Measurements from ENCODE around the gene DAB2. TPM values are rescaled to one million over a fixed set of nuclear protein-coding genes. Genes with fewer than 3 reads are reported as not detected.

DAB2 gene
- total and polyA plus RNA-seq, 4 donors: 10.0 to 25.6 (median 16.1) TPM

- no peak for DNase-seq (ENCODE audit: low spot score)
- H3K27me3 ChIP-seq (ENCODE audit: control insufficient read depth in 4 of 4, insufficient read depth in 4 of 4, low read length in 3 of 4): no peaks in the 10 kb centered on the region
- H3K4me1 ChIP-seq (ENCODE audit: control insufficient read depth in 4 of 4, insufficient read depth in 4 of 4, low read length in 3 of 4): peaks cover 0 to 54% (median 28%) of the 10 kb centered on the region in 4 donors
- H3K36me3 ChIP-seq (ENCODE audit: control insufficient read depth in 4 of 4, insufficient read depth in 3 of 4, low read depth in 1 of 4, low read length in 3 of 4): no peaks in the 10 kb centered on the region
- H3K4me3 ChIP-seq (ENCODE audit: low read depth in 1 of 3, low read length in 3 of 3): peak overlapping the region in 1 of 3 donors; percentile 9
- 32% methylated on average over 3 of the region's 3 CpGs for WGBS
- peak overlapping the region in 1 of 2 donors; percentile 32 for H3K9ac ChIP-seq (ENCODE audit: low read depth in 1 of 2, low read length in 2 of 2)
- peak overlapping the region; percentile 82 to 93 for H3K27ac ChIP-seq (ENCODE audit: low read depth in 1 of 2, low read length in 2 of 2)
- TF ChIP-seq RXRA (IDR thresholded peaks at IDR 0.05): peak in 1 of 2 donors; percentile 47
- peak in 1 of 2 donors; percentile 17 for TF ChIP-seq HNF4A (conservative IDR thresholded peaks at IDR 0.05)
- TF ChIP-seq, protein P1, sequence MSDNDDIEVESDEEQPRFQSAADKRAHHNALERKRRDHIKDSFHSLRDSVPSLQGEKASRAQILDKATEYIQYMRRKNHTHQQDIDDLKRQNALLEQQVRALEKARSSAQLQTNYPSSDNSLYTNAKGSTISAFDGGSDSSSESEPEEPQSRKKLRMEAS (IDR thresholded peaks at IDR 0.05): peak; percentile 12
- no peak for TF ChIP-seq NR2F2 (IDR thresholded peaks at IDR 0.05)
- TF ChIP-seq FOXA2 (IDR thresholded peaks at IDR 0.05): no peak
- H3K9me3 ChIP-seq (ENCODE audit: control insufficient read depth in 4 of 4, low read length in 3 of 4): no peaks in the 10 kb centered on the region
Observed at GRCh38 chr5:39371367-39371635, 53.5 kb downstream of the DAB2 start.

DNA sequence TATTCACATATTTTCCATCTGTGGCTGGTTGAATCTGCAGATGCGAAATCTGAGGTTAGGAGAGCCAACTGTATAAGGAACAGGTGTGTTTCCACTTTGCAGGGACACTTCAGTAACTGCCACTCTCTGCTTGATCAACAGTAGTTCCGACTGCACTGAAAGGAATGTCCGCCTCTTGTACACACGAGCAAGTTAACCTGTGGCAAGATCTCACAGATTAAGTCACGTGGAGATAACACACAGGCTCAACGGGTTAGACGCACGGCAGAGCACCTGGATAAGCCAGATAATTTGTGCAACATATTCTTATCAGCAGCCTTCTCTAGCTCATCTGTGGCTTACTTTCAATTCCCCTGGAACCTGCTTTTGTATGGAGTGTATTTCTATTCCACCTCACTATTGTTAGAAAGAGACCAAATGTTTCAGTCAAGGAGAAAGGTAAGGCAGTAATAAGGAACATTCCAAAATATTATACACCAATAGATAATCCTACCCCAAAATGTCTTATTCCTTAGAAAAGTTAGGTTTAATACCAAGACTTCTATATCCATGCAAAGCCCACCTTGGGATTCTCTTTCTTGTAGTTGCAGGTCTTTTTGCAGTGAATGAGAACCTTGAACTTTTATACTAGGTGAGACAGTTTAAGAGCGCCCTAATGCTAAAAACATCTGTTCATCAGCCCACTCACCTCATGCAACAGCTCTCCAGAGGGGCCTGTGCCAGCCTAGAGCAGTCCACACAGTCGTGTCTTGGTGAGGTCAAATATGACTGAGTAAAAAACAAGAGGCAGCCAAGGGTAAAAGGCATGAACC is 54.0 kb downstream of the DAB2 start:
- DNase-seq (ENCODE audit: low spot score): no peak
- no peak for TF ChIP-seq NR2F2 (IDR thresholded peaks at IDR 0.05)
- TF ChIP-seq RXRA (IDR thresholded peaks at IDR 0.05): peak; percentile 82 to 89
- peak; percentile 70 for TF ChIP-seq ZBTB33 (IDR thresholded peaks at IDR 0.05)
- TF ChIP-seq SP1 (IDR thresholded peaks at IDR 0.05): peak; percentile 86
- peak in 1 of 2 donors; percentile 48 for TF ChIP-seq JUND (IDR thresholded peaks at IDR 0.05)
- TF ChIP-seq, protein P1 (IDR thresholded peaks at IDR 0.05): peak; percentile 81
- TF ChIP-seq EGR1 (IDR thresholded peaks at IDR 0.05; ENCODE audit: low read depth in 2 of 2): peak in 1 of 2 donors; percentile 78
- TF ChIP-seq, protein P2, sequence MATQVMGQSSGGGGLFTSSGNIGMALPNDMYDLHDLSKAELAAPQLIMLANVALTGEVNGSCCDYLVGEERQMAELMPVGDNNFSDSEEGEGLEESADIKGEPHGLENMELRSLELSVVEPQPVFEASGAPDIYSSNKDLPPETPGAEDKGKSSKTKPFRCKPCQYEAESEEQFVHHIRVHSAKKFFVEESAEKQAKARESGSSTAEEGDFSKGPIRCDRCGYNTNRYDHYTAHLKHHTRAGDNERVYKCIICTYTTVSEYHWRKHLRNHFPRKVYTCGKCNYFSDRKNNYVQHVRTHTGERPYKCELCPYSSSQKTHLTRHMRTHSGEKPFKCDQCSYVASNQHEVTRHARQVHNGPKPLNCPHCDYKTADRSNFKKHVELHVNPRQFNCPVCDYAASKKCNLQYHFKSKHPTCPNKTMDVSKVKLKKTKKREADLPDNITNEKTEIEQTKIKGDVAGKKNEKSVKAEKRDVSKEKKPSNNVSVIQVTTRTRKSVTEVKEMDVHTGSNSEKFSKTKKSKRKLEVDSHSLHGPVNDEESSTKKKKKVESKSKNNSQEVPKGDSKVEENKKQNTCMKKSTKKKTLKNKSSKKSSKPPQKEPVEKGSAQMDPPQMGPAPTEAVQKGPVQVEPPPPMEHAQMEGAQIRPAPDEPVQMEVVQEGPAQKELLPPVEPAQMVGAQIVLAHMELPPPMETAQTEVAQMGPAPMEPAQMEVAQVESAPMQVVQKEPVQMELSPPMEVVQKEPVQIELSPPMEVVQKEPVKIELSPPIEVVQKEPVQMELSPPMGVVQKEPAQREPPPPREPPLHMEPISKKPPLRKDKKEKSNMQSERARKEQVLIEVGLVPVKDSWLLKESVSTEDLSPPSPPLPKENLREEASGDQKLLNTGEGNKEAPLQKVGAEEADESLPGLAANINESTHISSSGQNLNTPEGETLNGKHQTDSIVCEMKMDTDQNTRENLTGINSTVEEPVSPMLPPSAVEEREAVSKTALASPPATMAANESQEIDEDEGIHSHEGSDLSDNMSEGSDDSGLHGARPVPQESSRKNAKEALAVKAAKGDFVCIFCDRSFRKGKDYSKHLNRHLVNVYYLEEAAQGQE (IDR thresholded peaks at IDR 0.05): peak; percentile 86
- TF ChIP-seq, protein P3, sequence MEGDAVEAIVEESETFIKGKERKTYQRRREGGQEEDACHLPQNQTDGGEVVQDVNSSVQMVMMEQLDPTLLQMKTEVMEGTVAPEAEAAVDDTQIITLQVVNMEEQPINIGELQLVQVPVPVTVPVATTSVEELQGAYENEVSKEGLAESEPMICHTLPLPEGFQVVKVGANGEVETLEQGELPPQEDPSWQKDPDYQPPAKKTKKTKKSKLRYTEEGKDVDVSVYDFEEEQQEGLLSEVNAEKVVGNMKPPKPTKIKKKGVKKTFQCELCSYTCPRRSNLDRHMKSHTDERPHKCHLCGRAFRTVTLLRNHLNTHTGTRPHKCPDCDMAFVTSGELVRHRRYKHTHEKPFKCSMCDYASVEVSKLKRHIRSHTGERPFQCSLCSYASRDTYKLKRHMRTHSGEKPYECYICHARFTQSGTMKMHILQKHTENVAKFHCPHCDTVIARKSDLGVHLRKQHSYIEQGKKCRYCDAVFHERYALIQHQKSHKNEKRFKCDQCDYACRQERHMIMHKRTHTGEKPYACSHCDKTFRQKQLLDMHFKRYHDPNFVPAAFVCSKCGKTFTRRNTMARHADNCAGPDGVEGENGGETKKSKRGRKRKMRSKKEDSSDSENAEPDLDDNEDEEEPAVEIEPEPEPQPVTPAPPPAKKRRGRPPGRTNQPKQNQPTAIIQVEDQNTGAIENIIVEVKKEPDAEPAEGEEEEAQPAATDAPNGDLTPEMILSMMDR (IDR thresholded peaks at IDR 0.05; ENCODE audit: low read depth, low read length, missing input control): no peak
- peak; percentile 79 for TF ChIP-seq YY1 (IDR thresholded peaks at IDR 0.05)
- TF ChIP-seq GABPA (IDR thresholded peaks at IDR 0.05 in 1 of 2, conservative IDR thresholded peaks at IDR 0.05 in 1 of 2): no peak
- TF ChIP-seq FOXA1 (IDR thresholded peaks at IDR 0.05): peak; percentile 81
- peak; percentile 92 for TF ChIP-seq TAF1 (conservative IDR thresholded peaks at IDR 0.05)
- TF ChIP-seq RAD21 (IDR thresholded peaks at IDR 0.05): peak in 1 of 2 donors; percentile 50
- peak; percentile 62 to 80 for TF ChIP-seq HNF4A (conservative IDR thresholded peaks at IDR 0.05)
- TF ChIP-seq FOXA2 (IDR thresholded peaks at IDR 0.05): peak; percentile 78
- TF ChIP-seq, protein P4, sequence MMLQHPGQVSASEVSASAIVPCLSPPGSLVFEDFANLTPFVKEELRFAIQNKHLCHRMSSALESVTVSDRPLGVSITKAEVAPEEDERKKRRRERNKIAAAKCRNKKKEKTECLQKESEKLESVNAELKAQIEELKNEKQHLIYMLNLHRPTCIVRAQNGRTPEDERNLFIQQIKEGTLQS (IDR thresholded peaks at IDR 0.05): peak; percentile 30
- no peak for TF ChIP-seq HNF4G (IDR thresholded peaks at IDR 0.05)
- Histone ChIP-seq H3K9ac (ENCODE audit: low read depth in 1 of 2, low read length in 2 of 2) (no peak overlapping the region), H3K4me1 (ENCODE audit: control insufficient read depth in 4 of 4, insufficient read depth in 4 of 4, low read length in 3 of 4) (peaks cover 0 to 54% (median 28%) of the 10 kb centered on the region in 4 donors), H3K4me3 (ENCODE audit: low read depth in 1 of 3, low read length in 3 of 3) (peak overlapping the region in 2 of 3 donors; percentile 9 to 37), H3K9me3 (ENCODE audit: control insufficient read depth in 4 of 4, low read length in 3 of 4) (no peaks in the 10 kb centered on the region), H3K27ac (ENCODE audit: low read depth in 1 of 2, low read length in 2 of 2) (peak overlapping the region; percentile 82 to 93), H3K36me3 (ENCODE audit: control insufficient read depth in 4 of 4, insufficient read depth in 3 of 4, low read depth in 1 of 4, low read length in 3 of 4) (no peaks in the 10 kb centered on the region), H3K27me3 (ENCODE audit: control insufficient read depth in 4 of 4, insufficient read depth in 4 of 4, low read length in 3 of 4) (no peaks in the 10 kb centered on the region)
- WGBS: 33% methylated on average over 10 of the region's 10 CpGs

Data from liver (tissue), 9 donors.